Measurements from ENCODE around the gene ADCY2. TPM values are rescaled to one million over a fixed set of nuclear protein-coding genes. Genes with fewer than 3 reads are reported as not detected.

ADCY2 gene
- total RNA-seq, 1 experiment from 2014 or later, result 31.3 TPM

GRCh38 chr5:7759257-7759871 is 363.4 kb downstream of the ADCY2 start:
- no peak for DNase-seq
- H3K36me3 Mint-ChIP-seq (ENCODE audit: insufficient read depth in 1 of 3, low read depth in 3 of 3), result peaks cover 3 to 10% (median 8%) of the 10 kb centered on the region in 3 experiments; a peak in 5 of 7 replicates
- H4K5ac ChIP-seq (ENCODE audit: insufficient read length, low read depth, low read length), result no peak overlapping the region
- H3K27ac ChIP-seq (ENCODE audit: insufficient read length, low read depth, low read length), result no peak overlapping the region
- no peak overlapping the region for H3K4me3 Mint-ChIP-seq
- no peaks in the 10 kb centered on the region for H3K27me3 ChIP-seq (ENCODE audit: insufficient read depth, low read length)
- no peak overlapping the region for H2BK15ac ChIP-seq (ENCODE audit: low read depth, low read length)
- no peaks in the 10 kb centered on the region for H3K79me2 ChIP-seq (ENCODE audit: insufficient read depth, low read length)
- H3K27me3 Mint-ChIP-seq (ENCODE audit: low read depth), result no peaks in the 10 kb centered on the region
- WGBS (ENCODE audit: extremely low coverage, insufficient read length, low lambda C conversion rate), result no CpG with 5 or more reads among the region's 8 CpGs
- H3K9me3 ChIP-seq (ENCODE audit: control insufficient read depth, low read depth, low read length), result no peaks in the 10 kb centered on the region
- no peak overlapping the region for H3T11ph ChIP-seq (ENCODE audit: low read length)
- H3K9me3 Mint-ChIP-seq, result no peaks in the 10 kb centered on the region
- no peaks in the 10 kb centered on the region for H4K20me1 ChIP-seq (ENCODE audit: control insufficient read depth, insufficient read depth, insufficient read length)
- no peak overlapping the region for H2AFZ ChIP-seq (ENCODE audit: low read length)
- no peak overlapping the region for H2BK120ac ChIP-seq (ENCODE audit: low read depth, low read length, poor library complexity, severe bottlenecking)
- H3K56ac ChIP-seq (ENCODE audit: insufficient read length, low read depth, low read length), result no peak overlapping the region
- H3K23ac ChIP-seq (ENCODE audit: insufficient read length, low read depth, low read length), result no peak overlapping the region
- no peak overlapping the region for H2BK5ac ChIP-seq (ENCODE audit: insufficient read length, low read length)
- H3K79me1 ChIP-seq (ENCODE audit: insufficient read depth, low read depth, low read length, poor library complexity, severe bottlenecking), result no peaks in the 10 kb centered on the region
- H3K27ac Mint-ChIP-seq, result peak overlapping the region in 1 of 3 experiments; percentile 51; a peak in 1 of 7 replicates
- no peak overlapping the region for H3K14ac ChIP-seq (ENCODE audit: insufficient read depth, low read length)
- H3K4me2 ChIP-seq (ENCODE audit: insufficient read depth, insufficient read length, low read length), result no peak overlapping the region
- peaks cover 7 to 8% of the 10 kb centered on the region in 2 experiments for H3K4me1 Mint-ChIP-seq
- no peak overlapping the region for H4K8ac ChIP-seq (replicated peaks; ENCODE audit: insufficient read length, low read depth, low read length)
- no peak overlapping the region for H2BK20ac ChIP-seq (ENCODE audit: low read depth, low read length, poor library complexity, severe bottlenecking)
- H3K4me1 ChIP-seq (ENCODE audit: insufficient read depth, low read length), result no peaks in the 10 kb centered on the region
- no peak overlapping the region for H4K91ac ChIP-seq (ENCODE audit: insufficient read length, low read depth, low read length)
- no peaks in the 10 kb centered on the region for H3K23me2 ChIP-seq (ENCODE audit: insufficient read length, low read depth, low read length, poor library complexity, severe bottlenecking)
- H2BK12ac ChIP-seq (ENCODE audit: insufficient read length, low read depth, low read length), result no peak overlapping the region
- no peak overlapping the region for H2AK5ac ChIP-seq (ENCODE audit: insufficient read length, low read length)
- H3K9ac ChIP-seq (ENCODE audit: extremely low read depth, insufficient read length, low read length), result no peak overlapping the region
- H3K18ac ChIP-seq (ENCODE audit: insufficient read length, low read depth, low read length), result no peak overlapping the region
- no peak for TF ChIP-seq CTCF (conservative IDR thresholded peaks at IDR 0.05)
- H3K4ac ChIP-seq (ENCODE audit: low read depth, low read length), result no peak overlapping the region

Data from H9 (cell line).